HEK293 (cell line): ENCODE data around the gene CACNB4.

Experiments
- CTCF ChIA-PET: fragments of 350-600 bp; formaldehyde crosslinking; extraction: SDS; loops from one replicate; lab custom pipeline; 2021; ENCODE audit warnings: antibody characterized with exemption; lab: Yijun Ruan, JAX
- POLR2A ChIA-PET: fragments of 300-600 bp; formaldehyde crosslinking; extraction: SDS; loops from one replicate; lab custom pipeline; 2020; ENCODE audit warnings: antibody characterized with exemption, inconsistent platforms; lab: Yijun Ruan, JAX
- H3K27ac ChIP-seq: fragments of 200-500 bp; sonication (Bioruptor generic); 2 replicates; pipeline ENCODE4 v1.5.1; 2014; ENCODE audit warnings: low read depth, low read length, control low read depth, inconsistent platforms; ENCODE audit errors: extremely low read depth
- H3K36me3 ChIP-seq, 2 experiments: fragments of 200-500 bp in 1 of 2; sonication (Bioruptor generic) in 1 of 2; 1 replicate in 1 of 2; 2 replicates in 1 of 2; pipeline ENCODE4 v1.5.1; 2014 to 2017; ENCODE audit warnings: inconsistent platforms in 2 of 2, low read length in 2 of 2; ENCODE audit not compliant: control insufficient read depth in 2 of 2, insufficient read depth in 1 of 2
- H3K4me1 ChIP-seq: fragments of 200-500 bp; sonication (Bioruptor generic); 2 replicates; pipeline ENCODE4 v1.5.1; 2014; ENCODE audit warnings: mild to moderate bottlenecking, low read length, inconsistent platforms; ENCODE audit not compliant: control insufficient read depth, insufficient read depth
- H3K4me3 ChIP-seq: 2 replicates; pipeline ENCODE4 v1.5.1; 2011; ENCODE audit warnings: low read depth, mild to moderate bottlenecking, control low read depth, low read length, moderate library complexity
- H3K9me3 ChIP-seq: fragments of 200-500 bp; sonication (Bioruptor generic); 2 replicates; pipeline ENCODE4 v1.5.1; 2014; ENCODE audit warnings: low read depth, low read length, inconsistent platforms; ENCODE audit not compliant: control insufficient read depth, insufficient read depth
- GLI2 ChIP-seq: fragments of 450-650 bp; formaldehyde crosslinking; IDR thresholded peaks from 2 replicates; pipeline ENCODE4; 2017; ENCODE audit warnings: missing biosample characterization, missing genetic modification characterization, low read depth, borderline replicate concordance
- OSR2 ChIP-seq: fragments of 450-650 bp; formaldehyde crosslinking; IDR thresholded peaks from 2 replicates; pipeline ENCODE4 v1.5.1; 2016; ENCODE audit warnings: missing biosample characterization, missing genetic modification characterization
- TRIM28 ChIP-seq: IDR thresholded peaks from 2 replicates; pipeline ENCODE4 v1.6.1; 2011; ENCODE audit warnings: low read length, control low read depth, borderline replicate concordance
- ZFP3 ChIP-seq: fragments of 450-650 bp; formaldehyde crosslinking; IDR thresholded peaks from 2 replicates; pipeline ENCODE4 v1.5.1; 2016; ENCODE audit warnings: low read depth, missing biosample characterization, missing genetic modification characterization
- ZNF175 ChIP-seq: fragments of 450-650 bp; formaldehyde crosslinking; IDR thresholded peaks from 2 replicates; pipeline ENCODE4 v1.5.1; 2016; ENCODE audit warnings: missing biosample characterization, missing genetic modification characterization
- ZNF2 ChIP-seq: fragments of 450-650 bp; formaldehyde crosslinking; IDR thresholded peaks from 2 replicates; pipeline ENCODE4 v1.5.1; 2016; ENCODE audit warnings: missing biosample characterization, missing genetic modification characterization
- ZNF350 ChIP-seq: fragments of 450-650 bp; formaldehyde crosslinking; IDR thresholded peaks from 2 replicates; pipeline ENCODE4 v1.5.0; 2017; ENCODE audit warnings: missing biosample characterization, mild to moderate bottlenecking, missing genetic modification characterization
- ZNF571 ChIP-seq: fragments of 450-650 bp; formaldehyde crosslinking; IDR thresholded peaks from 2 replicates; pipeline ENCODE4 v1.5.0; 2017; ENCODE audit warnings: missing biosample characterization, missing genetic modification characterization
- ZNF768 ChIP-seq: fragments of 450-650 bp; formaldehyde crosslinking; IDR thresholded peaks from 2 replicates; pipeline ENCODE4 v1.5.1; 2018; ENCODE audit warnings: missing biosample characterization, mild to moderate bottlenecking, missing genetic modification characterization
- ZNF830 ChIP-seq: fragments of 450-650 bp; IDR thresholded peaks from 2 replicates; pipeline ENCODE4 v1.5.0; 2018; ENCODE audit warnings: missing biosample characterization, missing genetic modification characterization, low read depth, mild to moderate bottlenecking, moderate library complexity
- ZNF837 ChIP-seq: fragments of 450-650 bp; formaldehyde crosslinking; IDR thresholded peaks from 2 replicates; pipeline ENCODE4 v1.5.1; 2016; ENCODE audit warnings: missing biosample characterization, missing genetic modification characterization
- ZSCAN16 ChIP-seq: fragments of 450-650 bp; formaldehyde crosslinking; IDR thresholded peaks from 2 replicates; pipeline ENCODE4 v1.5.1; 2016; ENCODE audit warnings: missing biosample characterization, missing genetic modification characterization
- ZSCAN30 ChIP-seq: fragments of 450-650 bp; IDR thresholded peaks from 2 replicates; pipeline ENCODE4 v1.5.1; 2018; ENCODE audit warnings: missing biosample characterization, mild to moderate bottlenecking, missing genetic modification characterization, moderate library complexity
- TF ChIP-seq, protein P1 (sequence below): fragments of 450-650 bp; formaldehyde crosslinking; conservative IDR thresholded peaks from 2 replicates; pipeline ENCODE4 v1.5.1; 2016; ENCODE audit warnings: low read depth, missing biosample characterization, missing genetic modification characterization
- TF ChIP-seq, protein P2 (sequence below): fragments of 450-650 bp; formaldehyde crosslinking; IDR thresholded peaks from 2 replicates; pipeline ENCODE4 v1.5.1; 2016; ENCODE audit warnings: missing biosample characterization, missing genetic modification characterization
- TF ChIP-seq, protein P3 (sequence below): fragments of 450-650 bp; formaldehyde crosslinking; IDR thresholded peaks from 2 replicates; pipeline ENCODE4 v1.5.0; 2017; ENCODE audit warnings: missing biosample characterization, missing genetic modification characterization, borderline replicate concordance
- TF ChIP-seq, protein P4 (sequence below): fragments of 450-650 bp; formaldehyde crosslinking; IDR thresholded peaks from 2 replicates; pipeline ENCODE4 v1.5.1; 2017; ENCODE audit warnings: missing biosample characterization, missing genetic modification characterization
- TF ChIP-seq, protein P5 (sequence below): sonication (generic); formaldehyde crosslinking; IDR thresholded peaks from 2 replicates; pipeline ENCODE4 v1.8.1; 2022; ENCODE audit warnings: mild to moderate bottlenecking, moderate library complexity, missing genetic modification reagents
- TF ChIP-seq, protein P6 (sequence below): fragments of 450-650 bp; formaldehyde crosslinking; IDR thresholded peaks from 2 replicates; pipeline ENCODE4 v1.5.1; 2016; ENCODE audit warnings: missing biosample characterization, missing genetic modification characterization, borderline replicate concordance
- TF ChIP-seq, protein P7 (sequence below): fragments of 450-650 bp; formaldehyde crosslinking; IDR thresholded peaks from 2 replicates; pipeline ENCODE4 v1.5.1; 2016; ENCODE audit warnings: missing biosample characterization, missing genetic modification characterization

Gene CACNB4

DNA sequence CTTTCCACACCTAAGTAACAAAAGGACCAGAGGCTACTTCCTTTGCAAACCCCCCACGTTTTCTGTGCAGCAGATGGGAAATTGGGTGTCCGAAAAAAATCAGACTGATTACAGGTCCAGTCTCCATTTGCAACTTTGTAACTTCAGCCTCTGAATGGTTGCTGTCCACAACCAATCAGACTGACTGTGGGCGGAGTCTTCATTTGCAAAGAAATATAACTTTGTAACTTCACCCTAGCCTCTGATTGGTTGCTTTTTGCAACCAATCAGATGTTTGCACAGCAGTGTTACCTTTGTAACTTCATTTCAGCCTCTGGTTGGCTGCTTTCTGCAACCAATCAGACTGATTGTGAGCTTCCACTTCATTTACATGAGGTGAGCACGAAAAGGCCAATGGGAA is 27.8 kb upstream of the CACNB4 start (continued):
- TF ChIP-seq, protein P1, sequence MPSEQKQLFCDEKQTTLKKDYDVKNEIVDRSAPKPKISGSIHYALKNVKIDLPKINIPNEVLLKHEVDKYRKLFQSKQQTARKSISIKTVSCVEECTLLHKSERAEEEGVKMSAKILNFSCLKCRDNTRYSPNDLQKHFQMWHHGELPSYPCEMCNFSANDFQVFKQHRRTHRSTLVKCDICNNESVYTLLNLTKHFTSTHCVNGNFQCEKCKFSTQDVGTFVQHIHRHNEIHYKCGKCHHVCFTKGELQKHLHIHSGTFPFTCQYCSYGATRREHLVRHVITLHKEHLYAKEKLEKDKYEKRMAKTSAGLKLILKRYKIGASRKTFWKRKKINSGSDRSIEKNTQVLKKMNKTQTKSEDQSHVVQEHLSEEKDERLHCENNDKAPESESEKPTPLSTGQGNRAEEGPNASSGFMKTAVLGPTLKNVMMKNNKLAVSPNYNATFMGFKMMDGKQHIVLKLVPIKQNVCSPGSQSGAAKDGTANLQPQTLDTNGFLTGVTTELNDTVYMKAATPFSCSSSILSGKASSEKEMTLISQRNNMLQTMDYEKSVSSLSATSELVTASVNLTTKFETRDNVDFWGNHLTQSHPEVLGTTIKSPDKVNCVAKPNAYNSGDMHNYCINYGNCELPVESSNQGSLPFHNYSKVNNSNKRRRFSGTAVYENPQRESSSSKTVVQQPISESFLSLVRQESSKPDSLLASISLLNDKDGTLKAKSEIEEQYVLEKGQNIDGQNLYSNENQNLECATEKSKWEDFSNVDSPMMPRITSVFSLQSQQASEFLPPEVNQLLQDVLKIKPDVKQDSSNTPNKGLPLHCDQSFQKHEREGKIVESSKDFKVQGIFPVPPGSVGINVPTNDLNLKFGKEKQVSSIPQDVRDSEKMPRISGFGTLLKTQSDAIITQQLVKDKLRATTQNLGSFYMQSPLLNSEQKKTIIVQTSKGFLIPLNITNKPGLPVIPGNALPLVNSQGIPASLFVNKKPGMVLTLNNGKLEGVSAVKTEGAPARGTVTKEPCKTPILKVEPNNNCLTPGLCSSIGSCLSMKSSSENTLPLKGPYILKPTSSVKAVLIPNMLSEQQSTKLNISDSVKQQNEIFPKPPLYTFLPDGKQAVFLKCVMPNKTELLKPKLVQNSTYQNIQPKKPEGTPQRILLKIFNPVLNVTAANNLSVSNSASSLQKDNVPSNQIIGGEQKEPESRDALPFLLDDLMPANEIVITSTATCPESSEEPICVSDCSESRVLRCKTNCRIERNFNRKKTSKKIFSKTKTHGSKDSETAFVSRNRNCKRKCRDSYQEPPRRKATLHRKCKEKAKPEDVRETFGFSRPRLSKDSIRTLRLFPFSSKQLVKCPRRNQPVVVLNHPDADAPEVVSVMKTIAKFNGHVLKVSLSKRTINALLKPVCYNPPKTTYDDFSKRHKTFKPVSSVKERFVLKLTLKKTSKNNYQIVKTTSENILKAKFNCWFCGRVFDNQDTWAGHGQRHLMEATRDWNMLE (tag by site-specific recombination): no peak
- no peak for TF ChIP-seq ZNF830 (tag by site-specific recombination)
- TF ChIP-seq ZNF2: no peak

DNA sequence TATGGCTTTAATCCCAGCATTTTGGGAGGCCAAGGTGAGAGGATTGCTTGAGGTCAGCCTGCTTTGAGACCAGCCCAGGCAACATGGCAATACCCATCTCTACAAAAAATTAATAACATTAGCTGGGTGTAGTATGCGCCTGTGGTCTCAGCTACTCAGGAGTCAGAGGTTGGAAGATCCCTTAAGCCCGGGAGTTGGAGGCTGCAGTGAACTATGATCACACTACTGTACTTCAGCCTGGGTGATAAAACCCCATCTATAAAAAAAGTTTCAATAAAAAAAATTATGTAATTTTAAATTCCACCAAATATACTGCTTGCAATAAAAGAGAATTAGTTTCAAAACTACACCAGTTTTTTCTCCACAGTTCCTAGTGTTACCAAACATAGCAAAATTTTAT is 23.3 kb upstream of the CACNB4 start:
- no peaks in the 10 kb centered on the region for H3K9me3 ChIP-seq
- H3K4me1 ChIP-seq: no peaks in the 10 kb centered on the region
- no peak overlapping the region for H3K27ac ChIP-seq
- no peak overlapping the region for H3K4me3 ChIP-seq
- POLR2A ChIA-PET: interaction anchor here (0.6 to 0.7 kb wide), 2 partner anchors 98 to 628 kb away, joined by 4 to 5 read pairs; no protein-coding TSS in a partner anchor
- H3K36me3 ChIP-seq: peaks cover 0 to 4% of the 10 kb centered on the region in 2 experiments; a peak in 2 of 3 replicates
- CTCF ChIA-PET: no interaction called here
- TF ChIP-seq ZNF175 (tag by site-specific recombination) (no peak), ZSCAN16 (tag by site-specific recombination) (no peak), GLI2 (tag by site-specific recombination) (no peak), ZSCAN30 (no peak), ZNF837 (tag by site-specific recombination) (no peak), ZNF768 (tag by site-specific recombination) (no peak), ZNF571 (tag by site-specific recombination) (no peak), ZFP3 (tag by site-specific recombination) (no peak), OSR2 (tag by site-specific recombination) (no peak), TRIM28 (no peak), ZNF350 (no peak)
- TF ChIP-seq, protein P2, sequence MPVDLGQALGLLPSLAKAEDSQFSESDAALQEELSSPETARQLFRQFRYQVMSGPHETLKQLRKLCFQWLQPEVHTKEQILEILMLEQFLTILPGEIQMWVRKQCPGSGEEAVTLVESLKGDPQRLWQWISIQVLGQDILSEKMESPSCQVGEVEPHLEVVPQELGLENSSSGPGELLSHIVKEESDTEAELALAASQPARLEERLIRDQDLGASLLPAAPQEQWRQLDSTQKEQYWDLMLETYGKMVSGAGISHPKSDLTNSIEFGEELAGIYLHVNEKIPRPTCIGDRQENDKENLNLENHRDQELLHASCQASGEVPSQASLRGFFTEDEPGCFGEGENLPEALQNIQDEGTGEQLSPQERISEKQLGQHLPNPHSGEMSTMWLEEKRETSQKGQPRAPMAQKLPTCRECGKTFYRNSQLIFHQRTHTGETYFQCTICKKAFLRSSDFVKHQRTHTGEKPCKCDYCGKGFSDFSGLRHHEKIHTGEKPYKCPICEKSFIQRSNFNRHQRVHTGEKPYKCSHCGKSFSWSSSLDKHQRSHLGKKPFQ (tag by site-specific recombination): no peak
- TF ChIP-seq, protein P3, sequence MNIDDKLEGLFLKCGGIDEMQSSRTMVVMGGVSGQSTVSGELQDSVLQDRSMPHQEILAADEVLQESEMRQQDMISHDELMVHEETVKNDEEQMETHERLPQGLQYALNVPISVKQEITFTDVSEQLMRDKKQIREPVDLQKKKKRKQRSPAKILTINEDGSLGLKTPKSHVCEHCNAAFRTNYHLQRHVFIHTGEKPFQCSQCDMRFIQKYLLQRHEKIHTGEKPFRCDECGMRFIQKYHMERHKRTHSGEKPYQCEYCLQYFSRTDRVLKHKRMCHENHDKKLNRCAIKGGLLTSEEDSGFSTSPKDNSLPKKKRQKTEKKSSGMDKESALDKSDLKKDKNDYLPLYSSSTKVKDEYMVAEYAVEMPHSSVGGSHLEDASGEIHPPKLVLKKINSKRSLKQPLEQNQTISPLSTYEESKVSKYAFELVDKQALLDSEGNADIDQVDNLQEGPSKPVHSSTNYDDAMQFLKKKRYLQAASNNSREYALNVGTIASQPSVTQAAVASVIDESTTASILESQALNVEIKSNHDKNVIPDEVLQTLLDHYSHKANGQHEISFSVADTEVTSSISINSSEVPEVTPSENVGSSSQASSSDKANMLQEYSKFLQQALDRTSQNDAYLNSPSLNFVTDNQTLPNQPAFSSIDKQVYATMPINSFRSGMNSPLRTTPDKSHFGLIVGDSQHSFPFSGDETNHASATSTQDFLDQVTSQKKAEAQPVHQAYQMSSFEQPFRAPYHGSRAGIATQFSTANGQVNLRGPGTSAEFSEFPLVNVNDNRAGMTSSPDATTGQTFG (tag by site-specific recombination): no peak
- TF ChIP-seq, protein P4, sequence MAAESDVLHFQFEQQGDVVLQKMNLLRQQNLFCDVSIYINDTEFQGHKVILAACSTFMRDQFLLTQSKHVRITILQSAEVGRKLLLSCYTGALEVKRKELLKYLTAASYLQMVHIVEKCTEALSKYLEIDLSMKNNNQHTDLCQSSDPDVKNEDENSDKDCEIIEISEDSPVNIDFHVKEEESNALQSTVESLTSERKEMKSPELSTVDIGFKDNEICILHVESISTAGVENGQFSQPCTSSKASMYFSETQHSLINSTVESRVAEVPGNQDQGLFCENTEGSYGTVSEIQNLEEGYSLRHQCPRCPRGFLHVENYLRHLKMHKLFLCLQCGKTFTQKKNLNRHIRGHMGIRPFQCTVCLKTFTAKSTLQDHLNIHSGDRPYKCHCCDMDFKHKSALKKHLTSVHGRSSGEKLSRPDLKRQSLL: no peak
- TF ChIP-seq, protein P5, sequence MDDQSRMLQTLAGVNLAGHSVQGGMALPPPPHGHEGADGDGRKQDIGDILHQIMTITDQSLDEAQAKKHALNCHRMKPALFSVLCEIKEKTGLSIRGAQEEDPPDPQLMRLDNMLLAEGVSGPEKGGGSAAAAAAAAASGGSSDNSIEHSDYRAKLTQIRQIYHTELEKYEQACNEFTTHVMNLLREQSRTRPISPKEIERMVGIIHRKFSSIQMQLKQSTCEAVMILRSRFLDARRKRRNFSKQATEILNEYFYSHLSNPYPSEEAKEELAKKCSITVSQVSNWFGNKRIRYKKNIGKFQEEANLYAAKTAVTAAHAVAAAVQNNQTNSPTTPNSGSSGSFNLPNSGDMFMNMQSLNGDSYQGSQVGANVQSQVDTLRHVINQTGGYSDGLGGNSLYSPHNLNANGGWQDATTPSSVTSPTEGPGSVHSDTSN: no peak
- TF ChIP-seq, protein P6, sequence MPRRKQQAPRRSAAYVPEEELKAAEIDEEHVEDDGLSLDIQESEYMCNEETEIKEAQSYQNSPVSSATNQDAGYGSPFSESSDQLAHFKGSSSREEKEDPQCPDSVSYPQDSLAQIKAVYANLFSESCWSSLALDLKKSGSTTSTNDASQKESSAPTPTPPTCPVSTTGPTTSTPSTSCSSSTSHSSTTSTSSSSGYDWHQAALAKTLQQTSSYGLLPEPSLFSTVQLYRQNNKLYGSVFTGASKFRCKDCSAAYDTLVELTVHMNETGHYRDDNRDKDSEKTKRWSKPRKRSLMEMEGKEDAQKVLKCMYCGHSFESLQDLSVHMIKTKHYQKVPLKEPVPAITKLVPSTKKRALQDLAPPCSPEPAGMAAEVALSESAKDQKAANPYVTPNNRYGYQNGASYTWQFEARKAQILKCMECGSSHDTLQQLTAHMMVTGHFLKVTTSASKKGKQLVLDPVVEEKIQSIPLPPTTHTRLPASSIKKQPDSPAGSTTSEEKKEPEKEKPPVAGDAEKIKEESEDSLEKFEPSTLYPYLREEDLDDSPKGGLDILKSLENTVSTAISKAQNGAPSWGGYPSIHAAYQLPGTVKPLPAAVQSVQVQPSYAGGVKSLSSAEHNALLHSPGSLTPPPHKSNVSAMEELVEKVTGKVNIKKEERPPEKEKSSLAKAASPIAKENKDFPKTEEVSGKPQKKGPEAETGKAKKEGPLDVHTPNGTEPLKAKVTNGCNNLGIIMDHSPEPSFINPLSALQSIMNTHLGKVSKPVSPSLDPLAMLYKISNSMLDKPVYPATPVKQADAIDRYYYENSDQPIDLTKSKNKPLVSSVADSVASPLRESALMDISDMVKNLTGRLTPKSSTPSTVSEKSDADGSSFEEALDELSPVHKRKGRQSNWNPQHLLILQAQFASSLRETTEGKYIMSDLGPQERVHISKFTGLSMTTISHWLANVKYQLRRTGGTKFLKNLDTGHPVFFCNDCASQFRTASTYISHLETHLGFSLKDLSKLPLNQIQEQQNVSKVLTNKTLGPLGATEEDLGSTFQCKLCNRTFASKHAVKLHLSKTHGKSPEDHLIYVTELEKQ (tag by site-specific recombination): no peak
- TF ChIP-seq, protein P7, sequence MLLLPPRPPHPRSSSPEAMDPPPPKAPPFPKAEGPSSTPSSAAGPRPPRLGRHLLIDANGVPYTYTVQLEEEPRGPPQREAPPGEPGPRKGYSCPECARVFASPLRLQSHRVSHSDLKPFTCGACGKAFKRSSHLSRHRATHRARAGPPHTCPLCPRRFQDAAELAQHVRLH (tag by site-specific recombination): no peak
